ENCODE measurements around the gene CDH13.

The CDH13 gene

DNA sequence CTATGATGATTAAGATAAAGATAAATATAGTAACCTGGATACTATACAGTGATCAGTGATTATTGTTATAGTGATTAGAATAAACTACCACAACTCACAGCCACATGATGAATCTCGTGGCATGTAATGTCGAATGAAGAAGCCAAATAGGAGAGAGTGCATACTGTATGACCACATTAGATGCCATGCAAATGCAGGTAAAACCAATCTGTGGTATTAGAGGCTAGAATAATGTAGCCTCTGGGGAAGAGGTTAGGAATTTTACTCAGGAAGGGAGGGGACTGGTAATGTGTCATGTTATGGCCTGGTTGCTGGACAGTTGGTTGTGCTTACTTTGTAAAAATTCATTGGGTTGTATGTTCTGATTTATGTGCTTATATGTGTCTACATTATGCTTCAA lies 402.7 kb downstream of the CDH13 start:
- no peak for DNase-seq (ENCODE audit: low read depth in 3 of 3, low spot score in 1 of 3)

DNA sequence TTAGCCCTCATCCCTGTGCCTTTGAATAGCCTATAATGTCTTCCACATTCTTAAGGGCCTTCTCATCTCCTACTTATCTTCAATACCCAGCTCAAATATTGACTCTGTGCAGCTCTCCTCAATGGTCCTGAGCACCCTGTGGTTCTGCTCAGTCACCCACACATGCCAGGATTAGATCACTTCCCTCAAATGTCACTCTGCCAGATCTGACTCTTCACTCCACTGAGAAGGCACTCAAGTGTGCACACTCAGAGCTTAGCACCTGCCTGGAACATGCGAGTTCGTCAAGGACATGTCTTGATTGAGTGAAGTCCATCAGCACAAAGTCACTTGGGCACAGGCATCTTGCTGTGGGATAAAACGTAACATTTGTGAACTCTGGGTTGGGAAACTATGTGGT lies 404.8 kb downstream of the CDH13 start:
- no peak for DNase-seq (ENCODE audit: low read depth in 3 of 3, low spot score in 1 of 3)

DNA sequence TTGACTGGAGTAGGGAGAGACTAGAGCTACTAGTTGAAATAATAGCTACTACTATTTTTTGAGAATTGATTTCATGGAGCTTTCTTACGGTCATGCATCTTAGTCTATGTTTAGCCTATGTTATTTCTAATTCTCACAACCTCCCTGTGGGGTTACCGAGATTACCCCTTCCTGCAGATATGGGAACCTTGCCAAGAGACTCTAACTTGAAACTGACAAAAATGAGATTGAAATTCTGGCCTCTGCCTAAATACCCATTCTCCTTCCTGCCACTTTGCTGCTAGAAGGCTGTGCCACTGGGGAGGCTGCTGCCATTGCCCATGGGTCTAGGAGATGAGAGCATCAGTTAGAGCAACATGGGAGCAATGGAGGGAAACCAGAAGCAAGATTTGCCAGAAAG lies 410.3 kb downstream of the CDH13 start:
- no peak for DNase-seq (ENCODE audit: low read depth in 3 of 3, low spot score in 1 of 3)

DNA sequence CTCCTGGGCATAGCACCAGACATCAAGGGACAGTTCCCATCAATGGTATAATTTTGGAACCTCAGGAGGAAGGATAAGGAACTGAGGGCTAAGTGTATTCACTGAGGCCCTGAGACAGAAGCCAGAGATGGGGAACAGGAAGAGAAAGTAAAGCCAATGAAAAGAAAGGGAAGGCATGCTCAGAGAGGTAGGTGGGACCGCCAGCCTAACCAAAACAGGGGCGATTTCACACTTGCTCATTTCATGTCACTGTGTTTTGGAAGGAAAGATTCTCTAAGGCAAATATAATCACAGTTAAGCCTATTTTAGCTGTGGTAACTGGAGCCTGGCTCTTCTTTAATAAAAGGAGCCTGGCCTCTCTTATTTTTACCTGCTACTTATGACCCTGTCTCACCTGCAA lies 411.1 kb downstream of the CDH13 start:
- no peak for DNase-seq (ENCODE audit: low read depth in 3 of 3, low spot score in 1 of 3)

DNA sequence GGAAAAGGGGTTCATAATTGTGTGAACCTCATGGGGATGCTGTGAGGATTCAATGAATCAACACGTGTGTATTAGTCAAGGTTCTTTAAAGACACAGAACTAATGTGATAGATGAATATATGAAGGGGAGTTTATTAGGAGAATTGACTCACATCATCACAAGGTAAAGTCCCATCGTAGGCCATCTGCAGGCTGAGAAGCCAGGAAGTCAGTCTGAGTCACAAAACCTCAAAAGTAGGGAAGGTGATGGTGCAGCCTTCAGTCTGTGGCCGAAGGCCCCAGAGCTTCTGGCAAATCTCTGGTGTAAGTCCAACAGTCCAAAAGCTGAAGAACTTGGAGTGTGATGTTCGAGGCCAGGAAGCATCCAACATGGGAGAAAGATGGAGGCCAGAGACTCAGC lies 413.4 kb downstream of the CDH13 start:
- DNase-seq (ENCODE audit: low read depth in 3 of 3, low spot score in 1 of 3), result no peak

DNA sequence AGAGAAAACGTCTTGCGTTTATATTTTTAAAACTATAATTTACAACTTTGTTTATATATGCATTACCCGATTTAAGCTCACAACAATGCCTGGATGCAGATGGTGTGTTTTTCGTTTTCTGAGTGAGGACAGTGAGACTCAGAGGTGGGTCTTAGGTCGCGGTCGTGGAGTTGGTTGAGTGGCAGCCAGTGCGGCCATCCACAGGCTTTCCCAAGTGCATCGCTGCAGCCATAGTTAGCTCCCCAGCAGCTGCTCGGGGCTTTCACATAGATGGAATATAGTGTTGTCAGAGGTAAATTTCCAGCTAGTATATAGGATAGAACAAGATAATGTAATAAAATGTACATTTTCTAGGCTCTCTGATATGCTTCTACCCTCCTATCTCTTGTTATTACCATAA lies 417.8 kb downstream of the CDH13 start:
- no peak for DNase-seq (ENCODE audit: low read depth in 3 of 3, low spot score in 1 of 3)

DNA sequence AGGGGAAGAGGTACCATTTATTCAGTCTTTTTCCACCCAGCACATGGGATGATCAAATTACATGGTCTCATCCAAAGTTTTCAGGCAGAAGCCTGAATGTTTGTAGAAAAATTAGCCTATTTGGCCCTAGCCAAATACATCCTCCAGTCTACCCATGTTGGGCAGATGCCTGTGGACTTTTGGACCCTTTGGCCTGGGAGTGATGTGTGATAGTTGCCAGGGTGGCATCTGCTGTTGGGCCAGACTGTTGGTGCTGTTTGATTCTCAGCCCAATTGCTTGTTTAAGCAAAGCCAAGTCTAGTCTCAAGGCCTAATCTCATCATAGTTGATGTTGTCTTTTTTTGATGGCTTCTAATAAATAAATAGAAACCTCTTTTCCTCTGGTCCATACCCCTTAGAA lies 419.0 kb downstream of the CDH13 start:
- no peak for DNase-seq (ENCODE audit: low read depth in 3 of 3, low spot score in 1 of 3)

DNA sequence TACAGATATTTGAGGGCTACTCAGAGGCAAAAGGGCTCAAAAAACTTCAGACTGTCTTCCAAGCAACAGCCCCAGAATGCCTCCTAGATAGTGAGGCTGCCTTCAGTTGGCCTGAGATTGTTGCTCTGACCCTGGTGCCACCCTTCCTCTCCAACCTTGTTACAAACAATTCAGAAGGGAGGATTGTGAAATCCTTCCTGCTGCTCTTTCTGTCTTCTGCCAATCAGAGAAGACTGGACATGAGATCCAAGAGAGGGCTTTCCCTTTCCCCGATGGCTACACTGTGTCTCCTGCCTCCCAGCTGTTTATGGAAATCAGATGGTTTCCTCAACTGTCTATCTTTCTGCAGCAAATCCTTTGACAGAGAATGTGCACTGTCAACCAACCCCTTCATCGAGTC lies 419.9 kb downstream of the CDH13 start:
- no peak for DNase-seq (ENCODE audit: low read depth in 3 of 3, low spot score in 1 of 3)

DNA sequence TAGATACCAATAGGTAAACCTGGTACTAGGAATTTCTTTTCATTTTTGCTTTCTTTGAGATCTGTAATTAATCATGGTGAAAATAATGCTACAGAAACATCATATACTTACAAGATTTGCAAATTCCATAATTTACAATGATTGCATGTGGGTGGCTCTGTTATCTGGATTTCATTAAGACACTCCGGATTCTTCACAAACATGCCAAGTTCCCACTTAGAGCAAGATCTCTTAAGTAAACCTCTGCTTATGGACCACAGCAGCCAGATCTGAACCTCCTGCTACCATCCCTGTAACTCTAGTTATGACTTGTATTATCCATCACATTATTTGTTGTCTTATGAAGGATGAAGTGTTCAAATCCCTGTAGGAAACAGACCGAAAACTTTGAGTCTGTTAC lies 424.7 kb downstream of the CDH13 start:
- no peak for DNase-seq (ENCODE audit: low read depth in 3 of 3, low spot score in 1 of 3)

DNA sequence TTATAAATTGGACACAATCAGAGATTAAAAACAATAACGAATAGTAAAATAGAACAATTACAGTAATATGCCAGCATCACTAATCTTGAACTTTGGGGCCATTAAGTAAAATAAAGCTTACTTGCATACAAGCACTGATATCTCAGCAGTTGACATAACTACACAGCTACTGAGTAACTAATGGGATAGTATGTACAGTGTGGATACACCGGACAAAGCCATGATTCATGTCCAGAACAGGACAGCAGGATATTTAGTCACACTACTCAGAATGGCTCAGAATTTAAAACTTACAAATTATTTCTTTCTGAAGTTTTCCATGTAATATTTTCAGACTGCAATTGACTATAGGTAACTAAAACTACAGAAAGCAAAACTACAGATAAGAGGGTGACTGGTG lies 427.5 kb downstream of the CDH13 start:
- no peak for DNase-seq (ENCODE audit: low read depth in 3 of 3, low spot score in 1 of 3)

DNA sequence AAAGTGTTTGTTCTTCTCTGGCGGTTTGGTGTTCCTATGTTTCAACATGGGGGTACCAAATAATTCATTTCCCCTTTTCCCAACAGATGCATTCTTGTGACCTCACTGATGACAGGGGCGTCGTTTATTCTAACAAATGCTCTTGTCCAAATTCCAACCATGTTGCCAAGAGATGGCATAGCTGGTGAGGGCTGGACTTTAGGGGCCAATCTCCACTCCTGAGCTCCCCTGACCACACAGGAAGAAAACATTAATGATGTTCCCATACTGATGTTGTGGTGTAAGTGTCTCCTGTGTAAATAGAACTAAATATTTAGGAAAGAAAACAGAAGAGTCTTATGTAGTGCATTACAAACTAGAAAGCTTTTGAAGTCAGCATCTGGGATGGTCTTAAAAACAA lies 431.6 kb downstream of the CDH13 start:
- no peak for DNase-seq (ENCODE audit: low read depth in 3 of 3, low spot score in 1 of 3)

DNA sequence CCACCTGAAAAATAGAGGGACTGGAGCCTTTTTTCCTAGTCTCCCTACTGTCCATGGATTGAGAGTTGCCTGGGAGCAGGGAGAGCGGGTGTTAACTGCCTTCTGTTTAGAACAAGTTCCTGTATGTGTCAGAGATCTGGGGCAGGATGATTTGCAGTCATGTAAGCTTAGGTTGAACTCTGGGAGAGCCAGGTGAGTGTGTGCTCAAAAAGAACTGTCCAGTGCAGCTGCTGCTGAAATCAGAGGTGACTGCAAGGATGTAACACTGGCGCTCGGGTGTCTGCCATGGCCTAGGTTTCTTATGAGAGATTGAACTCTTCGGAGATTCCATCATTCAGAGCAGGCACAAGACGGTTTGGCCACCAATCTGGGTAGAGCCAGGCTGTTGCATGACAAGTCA lies 432.5 kb downstream of the CDH13 start:
- DNase-seq (ENCODE audit: low read depth in 3 of 3, low spot score in 1 of 3), result no peak

DNA sequence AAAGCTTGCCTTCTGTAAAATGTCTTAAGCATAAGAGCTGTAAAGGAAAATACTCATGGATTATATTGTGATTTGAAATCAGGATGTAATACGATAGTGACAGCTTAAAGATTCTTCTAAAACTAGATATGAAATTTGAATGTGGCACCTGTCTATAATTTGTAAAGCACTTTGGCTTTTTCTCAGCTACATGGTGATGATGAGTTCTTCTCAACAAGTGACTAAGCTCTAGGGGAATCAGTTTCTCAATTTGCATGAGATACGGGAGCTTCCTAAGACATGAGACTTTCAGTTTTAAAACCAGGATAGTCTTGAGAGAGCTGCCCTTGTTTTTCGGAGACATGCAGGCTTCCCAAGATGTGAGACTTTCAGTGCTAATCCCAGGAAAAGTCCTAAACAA lies 439.2 kb downstream of the CDH13 start:
- no peak for DNase-seq (ENCODE audit: low read depth in 3 of 3, low spot score in 1 of 3)

DNA sequence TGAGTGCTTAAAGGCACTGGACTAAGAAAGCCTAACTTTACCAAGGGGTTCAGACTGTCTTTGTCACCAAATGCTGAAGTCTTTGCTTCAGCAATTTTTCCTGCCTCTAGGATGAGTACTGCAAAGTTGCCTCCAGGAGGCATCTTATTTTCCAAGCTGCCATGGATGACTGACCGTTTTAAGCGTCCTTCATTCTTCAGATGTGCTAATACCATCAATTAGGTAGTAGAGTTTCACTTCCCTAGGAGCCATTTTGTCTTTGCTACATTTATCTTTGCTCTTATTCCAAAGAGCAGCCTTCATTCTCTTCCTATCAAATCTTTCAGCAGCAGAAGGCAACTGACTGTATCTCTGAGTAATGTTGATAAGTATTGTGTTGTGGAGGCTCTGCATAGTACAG lies 440.1 kb downstream of the CDH13 start:
- DNase-seq (ENCODE audit: low read depth in 3 of 3, low spot score in 1 of 3), result no peak

DNA sequence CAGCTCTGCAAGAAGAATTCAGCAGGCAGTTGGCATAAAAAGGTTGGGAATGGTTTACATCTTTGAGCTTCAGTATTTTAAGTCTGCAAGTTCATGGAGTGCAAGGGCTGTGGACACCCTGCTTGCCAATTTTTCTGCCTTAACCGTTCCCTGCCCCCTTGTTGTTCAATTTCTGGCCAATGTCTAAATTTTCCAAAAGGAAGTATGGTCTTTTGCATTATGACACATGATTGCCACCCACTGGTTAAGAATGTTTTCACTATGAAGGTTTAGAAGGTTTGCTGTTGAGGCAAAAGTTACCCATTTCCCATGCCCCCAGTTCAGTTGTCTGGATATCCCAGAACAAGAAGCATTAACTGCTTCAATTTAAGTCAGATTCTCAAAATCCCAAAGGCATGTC lies 441.9 kb downstream of the CDH13 start:
- DNase-seq (ENCODE audit: low read depth in 3 of 3, low spot score in 1 of 3), result no peak

DNA sequence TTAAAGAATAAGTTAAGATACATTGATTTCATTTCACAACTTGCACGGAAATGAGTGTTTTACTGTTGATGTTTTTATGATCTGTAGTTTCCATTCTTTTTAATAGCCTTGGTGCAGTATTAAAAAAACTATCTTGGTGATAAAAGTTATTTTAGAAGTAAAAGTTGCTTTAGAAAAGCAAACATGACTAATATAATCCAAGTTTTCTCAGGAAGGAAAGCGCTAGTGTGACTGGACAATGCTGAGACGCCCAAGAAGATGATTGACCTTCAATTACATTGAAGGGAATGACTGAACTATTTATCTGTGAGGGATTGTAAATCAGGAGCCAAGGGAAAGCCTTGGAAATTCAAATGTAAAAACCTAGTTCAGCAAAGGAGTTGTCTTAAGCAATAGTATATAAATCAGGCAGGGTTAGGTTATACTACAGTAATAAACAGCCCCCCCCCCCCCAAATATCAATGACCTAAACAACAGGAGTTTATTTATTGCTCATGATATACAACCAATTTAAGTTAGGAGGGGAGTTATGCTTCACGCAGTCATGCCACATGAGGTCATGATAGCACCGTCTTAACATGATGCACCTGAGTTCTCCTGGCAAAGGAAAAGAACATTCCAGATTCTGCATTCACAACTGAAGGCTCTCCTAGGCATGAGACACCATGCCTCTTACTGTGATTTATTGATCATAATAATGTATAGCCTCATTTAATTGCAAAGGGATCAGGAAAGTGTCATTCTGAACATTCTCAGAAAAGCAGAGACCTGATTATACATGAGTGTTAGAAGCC lies 443.8 kb downstream of the CDH13 start:
- no peak for DNase-seq (ENCODE audit: low read depth in 3 of 3, low spot score in 1 of 3)

DNA sequence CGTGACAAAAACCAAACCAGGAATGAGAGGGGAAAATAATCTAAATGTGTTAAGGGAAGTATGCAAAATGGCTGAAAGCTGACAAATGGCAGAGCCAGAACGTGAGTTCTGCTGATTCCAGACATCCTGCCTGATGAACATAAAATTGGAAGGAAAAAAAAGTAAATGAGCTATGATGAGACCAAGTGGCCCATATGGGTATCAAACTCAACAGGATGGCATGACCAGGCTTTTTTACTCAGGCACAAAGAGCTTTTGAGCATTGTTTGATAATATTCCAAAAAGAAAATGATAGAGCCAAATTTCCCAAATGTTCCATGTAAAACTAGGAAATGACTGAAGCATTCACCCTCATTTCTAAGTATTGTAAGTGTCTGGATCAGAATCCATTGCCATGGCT lies 449.2 kb downstream of the CDH13 start:
- no peak for DNase-seq (ENCODE audit: low read depth in 3 of 3, low spot score in 1 of 3)

DNA sequence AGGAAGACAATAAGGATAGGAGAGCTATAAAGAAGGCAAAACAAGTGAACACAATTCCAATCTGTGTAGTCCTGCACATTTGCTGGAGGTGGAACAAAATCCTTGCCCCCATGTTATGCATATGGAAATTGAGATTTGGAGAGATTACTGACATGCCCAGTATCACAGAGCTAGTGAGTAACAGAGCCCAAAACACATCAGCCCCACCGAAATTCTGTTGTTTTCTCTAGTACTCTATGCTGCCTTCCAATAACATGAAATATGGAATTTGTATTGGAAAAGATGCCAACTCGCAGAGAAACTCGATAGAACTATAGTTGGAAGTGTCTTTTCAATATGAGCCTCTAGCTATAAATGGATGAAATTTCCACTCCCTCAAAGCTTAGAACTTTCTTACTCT lies 456.6 kb downstream of the CDH13 start:
- no peak for DNase-seq (ENCODE audit: low read depth in 3 of 3, low spot score in 1 of 3)

DNA sequence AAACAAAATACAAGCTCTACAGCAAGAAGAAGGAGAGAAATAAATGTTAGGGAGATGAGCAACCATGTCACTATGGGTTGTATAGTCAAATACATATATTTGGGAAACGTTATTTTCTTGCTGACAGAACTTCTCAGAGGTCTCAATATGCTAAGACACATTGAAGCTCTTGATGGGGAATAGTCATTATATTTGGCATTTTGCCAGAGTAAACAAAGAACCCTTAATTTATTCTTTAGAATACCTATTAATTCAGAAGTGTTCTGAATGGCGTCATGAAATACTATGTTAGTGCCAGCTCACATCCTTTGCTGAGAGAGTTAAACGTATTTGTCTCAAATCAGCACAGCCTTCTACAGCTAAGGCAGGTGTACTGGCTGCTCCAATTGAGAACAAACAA lies 458.9 kb downstream of the CDH13 start:
- DNase-seq (ENCODE audit: low read depth in 3 of 3, low spot score in 1 of 3), result no peak

DNA sequence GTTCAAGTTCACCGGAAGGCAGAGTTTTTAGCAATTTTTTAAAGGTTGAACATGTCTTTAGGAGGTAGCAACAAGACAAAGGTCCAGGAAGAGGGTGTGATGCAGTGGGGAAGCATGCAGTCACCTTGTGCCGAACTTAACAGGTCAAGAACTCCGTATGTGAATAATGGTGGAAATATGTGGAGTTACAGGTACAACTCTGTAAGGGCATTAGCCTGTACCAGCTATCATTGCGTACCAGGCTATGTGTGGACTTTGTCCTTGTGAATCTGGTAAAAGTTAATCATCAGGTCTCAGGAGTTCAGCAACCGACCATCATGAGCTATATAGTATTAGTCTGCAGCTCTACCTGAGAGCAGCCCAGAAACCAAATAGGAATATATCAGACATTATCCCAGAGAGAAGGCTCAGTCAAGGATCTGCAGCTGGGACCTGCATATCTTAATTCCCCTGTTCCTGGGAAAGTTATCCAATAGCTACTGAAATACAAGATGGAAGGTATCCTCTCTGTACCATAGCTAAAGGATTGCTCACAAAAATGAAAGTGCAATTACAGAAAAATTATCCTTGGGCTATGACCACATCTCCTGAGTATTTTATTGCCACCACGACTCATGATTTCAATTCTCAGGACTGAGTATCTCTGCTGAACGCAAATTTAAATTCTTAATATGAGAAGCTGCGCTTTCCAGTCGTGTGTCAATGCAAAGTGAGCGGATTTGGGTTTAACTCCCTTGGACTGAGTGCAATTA lies 469.3 kb downstream of the CDH13 start:
- no peak for DNase-seq (ENCODE audit: low read depth in 3 of 3, low spot score in 1 of 3)

DNA sequence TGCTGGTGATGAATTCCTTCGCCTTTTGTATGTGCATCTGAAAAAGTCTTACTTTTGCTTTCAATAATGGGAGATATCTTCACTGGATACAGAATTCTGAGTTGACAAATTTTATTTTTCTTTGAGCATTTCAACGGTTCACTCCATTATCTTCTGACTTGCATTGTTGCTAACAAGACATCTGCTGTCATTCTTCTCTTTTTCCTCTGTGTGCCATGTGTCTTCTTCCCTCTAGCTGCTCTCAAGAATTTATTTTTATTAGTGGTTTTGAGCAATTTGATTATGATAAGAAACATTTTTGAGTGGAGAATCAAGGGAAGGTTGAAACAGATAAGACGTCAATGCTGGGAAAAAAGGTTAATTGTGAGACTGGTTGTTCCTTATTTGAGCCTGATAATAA lies 471.8 kb downstream of the CDH13 start:
- DNase-seq (ENCODE audit: low read depth in 3 of 3, low spot score in 1 of 3), result no peak

DNA sequence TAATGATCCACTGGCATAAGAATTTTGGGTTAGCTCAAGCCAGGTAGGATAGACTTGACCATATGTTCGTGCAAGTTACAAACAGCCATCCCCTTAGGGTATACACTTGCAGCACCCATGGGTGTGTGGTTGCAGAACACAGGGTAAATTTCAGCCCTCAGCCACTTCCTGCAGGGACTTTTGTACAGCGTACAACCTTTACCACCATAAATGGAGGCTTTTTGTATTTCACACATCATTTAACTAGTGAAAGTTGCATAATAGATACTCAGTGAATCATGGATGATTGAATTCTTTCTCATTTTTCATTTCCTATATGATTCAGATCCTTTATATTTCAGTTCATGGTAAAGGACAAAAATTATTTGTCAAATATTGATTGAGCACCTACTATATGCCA lies 473.9 kb downstream of the CDH13 start:
- no peak for DNase-seq (ENCODE audit: low read depth in 3 of 3, low spot score in 1 of 3)

DNA sequence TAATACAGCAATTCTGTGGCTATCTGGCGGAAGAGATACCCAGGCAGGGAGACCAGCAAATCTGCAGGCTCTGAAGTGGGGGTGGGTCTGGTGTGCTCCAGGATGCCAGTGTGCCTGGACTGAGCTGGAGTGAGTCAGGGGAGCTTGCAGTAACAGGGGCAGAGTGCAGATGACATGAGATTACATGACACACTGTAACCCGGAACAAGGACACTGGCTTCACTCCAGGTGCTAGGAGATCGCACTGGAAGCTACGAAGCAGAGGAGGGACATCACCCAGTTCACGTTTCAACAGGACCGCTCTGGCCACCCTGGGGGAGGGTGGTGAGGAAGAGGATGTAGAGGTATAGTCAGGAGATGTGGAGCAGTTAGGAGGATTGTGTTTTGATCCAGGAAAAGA lies 475.6 kb downstream of the CDH13 start:
- no peak for DNase-seq (ENCODE audit: low read depth in 3 of 3, low spot score in 1 of 3)
